ENCODE results near the gene ATRN.
"Not testable (repeated sequence)": the region's sequence is repeated elsewhere in the genome, so short reads cannot be mapped to it uniquely, and the experiment has no call there.

ATRN gene

DNA sequence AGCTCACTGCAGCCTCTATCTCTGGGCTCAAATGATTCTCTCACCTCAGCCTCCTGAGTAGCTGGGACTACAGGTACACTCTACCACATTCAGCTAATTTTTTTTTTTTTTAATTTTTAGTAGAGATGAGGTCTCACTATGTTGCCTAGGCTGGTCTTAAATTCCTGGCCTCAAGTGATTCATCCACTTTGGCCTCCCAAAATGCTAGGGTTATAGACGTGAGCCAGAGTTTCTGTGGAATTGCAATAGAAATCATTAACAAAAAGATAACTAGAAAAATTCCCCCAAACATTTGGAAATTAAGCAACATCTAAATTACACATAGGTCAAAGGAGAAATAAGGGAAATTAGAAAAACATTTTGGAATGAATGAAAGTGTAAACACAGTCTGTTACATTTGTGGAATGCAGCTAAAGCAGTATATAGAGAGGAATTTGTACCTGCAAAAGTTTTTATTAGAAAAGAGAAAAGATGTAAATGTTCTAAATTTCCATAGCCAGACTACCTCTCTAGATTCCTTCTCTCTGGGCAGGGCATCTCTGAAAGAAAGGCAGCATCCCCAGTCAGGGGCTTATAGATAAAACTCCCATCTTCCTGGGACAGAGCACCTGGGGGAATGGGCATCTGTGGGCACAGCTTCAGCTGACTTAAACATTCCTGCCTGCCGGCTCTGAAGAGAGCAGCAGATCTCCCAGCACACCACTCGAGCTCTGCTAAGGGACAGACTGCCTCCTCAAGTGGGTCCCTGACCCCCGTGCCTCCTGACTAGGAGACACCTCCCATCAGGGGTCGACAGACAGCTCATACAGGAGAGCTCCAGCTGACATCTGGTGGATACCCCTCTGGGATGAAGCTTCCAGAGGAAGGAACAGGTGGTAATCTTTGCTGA is 51.3 kb downstream of the ATRN start:
- CTCF ChIA-PET, result no interaction called here
- no peak for DNase-seq (ENCODE audit: extremely low spot score)
- TF ChIP-seq CTBP1 (IDR thresholded peaks at IDR 0.05; ENCODE audit: borderline replicate concordance) (no peak), ELF4 (IDR thresholded peaks at IDR 0.05) (no peak), FOXA1 (IDR thresholded peaks at IDR 0.05) (no peak), ZNF384 (IDR thresholded peaks at IDR 0.05) (no peak), FOXM1 (IDR thresholded peaks at IDR 0.05; ENCODE audit: borderline replicate concordance) (no peak), SP1 (IDR thresholded peaks at IDR 0.05) (no peak)
- POLR2A ChIA-PET, result no interaction called here

GRCh38 chr20:3524696-3525095 is 53.9 kb downstream of the ATRN start:
- DNase-seq (ENCODE audit: extremely low spot score); POLR2A ChIA-PET: not testable (repeated sequence)
- CTCF ChIA-PET, result interaction anchor here (1.0 kb wide), 1 partner anchor 39 kb away, joined by 3 read pairs; no protein-coding TSS in a partner anchor

GRCh38 chr20:3532089-3532615 is 61.3 kb downstream of the ATRN start:
- POLR2A ChIA-PET, result no interaction called here
- DNase-seq (ENCODE audit: extremely low spot score), result no peak
- CTCF ChIA-PET, result no interaction called here
- TF ChIP-seq HDGF (IDR thresholded peaks at IDR 0.05; ENCODE audit: borderline replicate concordance) (no peak), FOXA1 (IDR thresholded peaks at IDR 0.05) (no peak), ZNF384 (IDR thresholded peaks at IDR 0.05) (no peak), TARDBP (IDR thresholded peaks at IDR 0.05) (no peak), CTBP1 (IDR thresholded peaks at IDR 0.05; ENCODE audit: borderline replicate concordance) (no peak), ARNT (IDR thresholded peaks at IDR 0.05) (no peak), ELF4 (IDR thresholded peaks at IDR 0.05) (no peak), FOXM1 (IDR thresholded peaks at IDR 0.05; ENCODE audit: borderline replicate concordance) (no peak), FOXK2 (IDR thresholded peaks at IDR 0.05) (no peak), NFRKB (IDR thresholded peaks at IDR 0.05) (no peak), SUZ12 (IDR thresholded peaks at IDR 0.05) (no peak), SP1 (IDR thresholded peaks at IDR 0.05) (no peak), BHLHE40 (IDR thresholded peaks at IDR 0.05; ENCODE audit: borderline replicate concordance) (no peak), L3MBTL2 (conservative IDR thresholded peaks at IDR 0.05) (no peak)
- TF ChIP-seq, protein P1, sequence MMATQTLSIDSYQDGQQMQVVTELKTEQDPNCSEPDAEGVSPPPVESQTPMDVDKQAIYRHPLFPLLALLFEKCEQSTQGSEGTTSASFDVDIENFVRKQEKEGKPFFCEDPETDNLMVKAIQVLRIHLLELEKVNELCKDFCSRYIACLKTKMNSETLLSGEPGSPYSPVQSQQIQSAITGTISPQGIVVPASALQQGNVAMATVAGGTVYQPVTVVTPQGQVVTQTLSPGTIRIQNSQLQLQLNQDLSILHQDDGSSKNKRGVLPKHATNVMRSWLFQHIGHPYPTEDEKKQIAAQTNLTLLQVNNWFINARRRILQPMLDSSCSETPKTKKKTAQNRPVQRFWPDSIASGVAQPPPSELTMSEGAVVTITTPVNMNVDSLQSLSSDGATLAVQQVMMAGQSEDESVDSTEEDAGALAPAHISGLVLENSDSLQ (IDR thresholded peaks at IDR 0.05), result no peak

DNA sequence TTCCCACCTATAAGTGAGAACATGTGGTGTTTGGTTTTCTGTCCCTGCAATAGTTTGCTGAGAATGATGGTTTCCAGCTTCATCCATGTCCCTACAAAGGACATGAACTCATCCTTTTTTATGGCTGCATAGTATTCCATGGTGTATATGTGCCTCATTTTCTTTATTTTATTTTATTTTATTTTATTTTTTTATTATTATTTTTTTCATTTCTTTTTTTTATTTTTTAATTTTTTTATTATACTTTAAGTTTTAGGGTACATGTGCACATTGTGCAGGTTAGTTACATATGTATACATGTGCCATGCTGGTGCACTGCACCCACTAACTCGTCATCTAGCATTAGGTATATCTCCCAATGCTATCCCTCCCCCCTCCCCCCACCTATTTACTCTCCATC is 66.9 kb downstream of the ATRN start:
- POLR2A ChIA-PET; DNase-seq (ENCODE audit: extremely low spot score); CTCF ChIA-PET: not testable (repeated sequence)

DNA sequence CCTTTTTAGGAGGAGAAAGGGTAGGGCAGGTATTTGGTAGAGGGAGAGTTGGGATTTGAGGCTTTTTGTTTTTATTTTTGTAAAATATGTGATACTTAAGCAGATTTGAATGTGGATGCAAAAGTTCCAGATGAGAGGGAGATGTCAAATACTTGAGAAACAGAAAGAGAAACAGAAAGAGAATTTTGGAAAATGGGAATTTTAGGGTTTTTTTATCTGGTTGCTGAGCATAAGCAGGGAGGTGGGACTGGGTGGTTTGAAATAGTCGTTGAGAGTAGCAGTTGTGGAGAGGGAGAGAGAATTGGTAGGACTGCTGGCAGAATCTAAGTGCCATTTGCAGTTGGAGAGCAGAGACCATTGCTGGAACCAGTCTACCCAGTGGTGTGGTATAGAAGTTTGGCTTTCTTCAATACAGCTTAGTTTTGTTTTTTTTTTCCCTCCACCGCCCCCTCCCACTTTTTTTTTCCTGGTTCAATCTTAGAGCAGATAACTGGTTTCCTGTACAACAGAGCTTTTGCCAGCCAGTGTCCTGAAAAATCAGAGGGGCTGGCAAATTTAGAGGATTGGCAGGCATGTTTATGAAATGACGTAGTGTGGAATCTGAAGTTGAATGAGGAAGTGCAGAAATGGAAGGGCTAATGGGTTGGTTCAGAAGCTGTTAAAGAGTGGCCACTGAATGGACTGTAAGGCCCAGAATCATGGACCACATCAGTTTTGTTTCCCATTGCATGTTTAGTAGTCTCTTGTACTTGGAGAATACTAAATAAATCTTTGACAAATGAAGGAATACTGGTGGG is 68.7 kb downstream of the ATRN start:
- CTCF ChIA-PET, result no interaction called here
- no peak for DNase-seq (ENCODE audit: extremely low spot score)
- POLR2A ChIA-PET, result no interaction called here
- TF ChIP-seq ELF4 (IDR thresholded peaks at IDR 0.05), result no peak
- TF ChIP-seq BHLHE40 (IDR thresholded peaks at IDR 0.05; ENCODE audit: borderline replicate concordance), result no peak
- TF ChIP-seq FOXK2 (IDR thresholded peaks at IDR 0.05), result no peak
- TF ChIP-seq CTBP1 (IDR thresholded peaks at IDR 0.05; ENCODE audit: borderline replicate concordance), result no peak
- no peak for TF ChIP-seq SP1 (IDR thresholded peaks at IDR 0.05)
- no peak for TF ChIP-seq TARDBP (IDR thresholded peaks at IDR 0.05)
- no peak for TF ChIP-seq HDGF (IDR thresholded peaks at IDR 0.05; ENCODE audit: borderline replicate concordance)
- TF ChIP-seq, protein P1 (IDR thresholded peaks at IDR 0.05), result no peak
- no peak for TF ChIP-seq ZNF384 (IDR thresholded peaks at IDR 0.05)
- TF ChIP-seq ARNT (IDR thresholded peaks at IDR 0.05), result no peak
- TF ChIP-seq SUZ12 (IDR thresholded peaks at IDR 0.05), result no peak
- TF ChIP-seq FOXM1 (IDR thresholded peaks at IDR 0.05; ENCODE audit: borderline replicate concordance), result no peak
- no peak for TF ChIP-seq LEF1 (IDR thresholded peaks at IDR 0.05; ENCODE audit: borderline replicate concordance)
- no peak for TF ChIP-seq FOXA1 (IDR thresholded peaks at IDR 0.05)

GRCh38 chr20:3541887-3542721 is 71.3 kb downstream of the ATRN start:
- ChIA-PET CTCF (interaction anchor here (0.6 kb wide), 1 partner anchor 185 kb away, joined by 4 read pairs; no protein-coding TSS in a partner anchor), POLR2A (no interaction called here)
- no peak for TF ChIP-seq NFRKB (IDR thresholded peaks at IDR 0.05)
- TF ChIP-seq, protein P1 (IDR thresholded peaks at IDR 0.05), result no peak
- no peak for TF ChIP-seq TARDBP (IDR thresholded peaks at IDR 0.05)
- no peak for DNase-seq (ENCODE audit: extremely low spot score)
